HUES64 (cell line): Measurements from ENCODE around the gene PCDHB9.
"Not testable (repeated sequence)": the region's sequence is repeated elsewhere in the genome, so short reads cannot be mapped to it uniquely, and the experiment has no call there.

Experiments
- H3K27ac ChIP-seq: 2 replicates; pipeline ENCODE4 v1.7.0; 2013; ENCODE audit warnings: low read depth, low read length, inconsistent platforms
- H3K27me3 ChIP-seq: 2 replicates; pipeline ENCODE4 v1.6.1; 2013; ENCODE audit warnings: mild to moderate bottlenecking, low read length; ENCODE audit not compliant: insufficient read depth
- H3K36me3 ChIP-seq: 2 replicates; pipeline ENCODE4 v1.6.1; 2013; ENCODE audit warnings: mild to moderate bottlenecking, low read length; ENCODE audit not compliant: insufficient read depth
- H3K4me1 ChIP-seq: 2 replicates; pipeline ENCODE4 v1.6.1; 2013; ENCODE audit warnings: mild to moderate bottlenecking, low read length, moderate library complexity; ENCODE audit not compliant: insufficient read depth
- H3K4me3 ChIP-seq: 2 replicates; pipeline ENCODE4 v1.5.1; 2013; ENCODE audit warnings: mild to moderate bottlenecking, low read length, moderate library complexity
- H3K9ac ChIP-seq: 2 replicates; pipeline ENCODE4 v1.6.1; 2013; ENCODE audit warnings: mild to moderate bottlenecking, low read depth, low read length
- H3K9me3 ChIP-seq: 2 replicates; pipeline ENCODE4 v1.6.1; 2013; ENCODE audit warnings: low read depth, low read length; ENCODE audit not compliant: insufficient read depth
- WGBS: fragments of 150-250, 120-280 bp; methylation state at CpG from one replicate; pipeline ENCODE4 v1.1.7; 2013; ENCODE audit warnings: missing lambda C conversion rate; 5-methylcytosine and 5-hydroxymethylcytosine counted together

PCDHB9 gene

GRCh38 chr5:141172381-141173204 is 14.4 kb upstream of the PCDHB9 start, which contains the start of gene PCDHB7:
PCDHB7 (plus strand) TSS chr5:141172644; CDS start chr5:141172836, 192 bp downstream.
- H3K27ac ChIP-seq, result no peak within 1 kb of the TSS
- no peak within 1 kb of the TSS for H3K4me3 ChIP-seq
- no peaks in the 10 kb centered on the region for H3K4me1 ChIP-seq
- no peaks in the 10 kb centered on the region for H3K36me3 ChIP-seq
- H3K9me3 ChIP-seq, result 0 out of 2 replicates have a peak, but pooled peaks cover 2% of the 10 kb centered on the region
- no peaks in the 10 kb centered on the region for H3K27me3 ChIP-seq
- WGBS, result 75% methylated on average over 19 of the region's 20 CpGs
- H3K9ac ChIP-seq, result no peak within 1 kb of the TSS

- H3K27me3 ChIP-seq, H3K36me3 ChIP-seq, H3K9me3 ChIP-seq, H3K4me1 ChIP-seq, H3K4me3 ChIP-seq, H3K27ac ChIP-seq, H3K9ac ChIP-seq: not testable (repeated sequence)
- WGBS, result 96% methylated on average over 76 of the region's 79 CpGs
Measured at GRCh38 chr5:141174291-141175104, 12.5 kb upstream of the PCDHB9 start.

- 92% methylated on average over 1 of the region's 1 CpG for WGBS
- Histone ChIP-seq H3K4me1 (no peaks in the 10 kb centered on the region), H3K27me3 (no peaks in the 10 kb centered on the region), H3K9me3 (no peaks in the 10 kb centered on the region), H3K27ac (no peak overlapping the region), H3K4me3 (no peak overlapping the region), H3K9ac (no peak overlapping the region), H3K36me3 (no peaks in the 10 kb centered on the region)
Measured at GRCh38 chr5:141175933-141176332, 11.0 kb upstream of the PCDHB9 start.

GRCh38 chr5:141177577-141178191 is 9.3 kb upstream of the PCDHB9 start, which contains the start of gene PCDHB8:
PCDHB8 (plus strand) TSS chr5:141177790; CDS start chr5:141178035, 245 bp downstream.
- H3K9ac ChIP-seq, H3K4me1 ChIP-seq, H3K36me3 ChIP-seq, H3K27me3 ChIP-seq, H3K9me3 ChIP-seq, H3K27ac ChIP-seq: not testable (repeated sequence)
- WGBS, result 82% methylated on average over 13 of the region's 18 CpGs
- H3K4me3 ChIP-seq, result peak within 1 kb of the TSS; percentile 29; the same call in 1 of the 2 replicates

- H3K27me3 ChIP-seq, H3K36me3 ChIP-seq, H3K9ac ChIP-seq, H3K4me3 ChIP-seq, H3K27ac ChIP-seq, H3K4me1 ChIP-seq, H3K9me3 ChIP-seq: not testable (repeated sequence)
- 95% methylated on average over 26 of the region's 39 CpGs for WGBS
Measured at GRCh38 chr5:141179371-141179770, 7.6 kb upstream of the PCDHB9 start.

GRCh38 chr5:141179876-141180275 is 7.1 kb upstream of the PCDHB9 start:
- H3K27me3 ChIP-seq, H3K36me3 ChIP-seq, H3K4me1 ChIP-seq, H3K27ac ChIP-seq, H3K9ac ChIP-seq, H3K4me3 ChIP-seq, H3K9me3 ChIP-seq: not testable (repeated sequence)
- WGBS, result 94% methylated on average over 30 of the region's 32 CpGs

GRCh38 chr5:141180313-141180712 is 6.6 kb upstream of the PCDHB9 start:
- Histone ChIP-seq H3K4me3 (no peak overlapping the region), H3K9me3 (peaks cover 7% of the 10 kb centered on the region; the same call in 1 of the 2 replicates), H3K4me1 (no peaks in the 10 kb centered on the region), H3K9ac (no peak overlapping the region), H3K27ac (no peak overlapping the region), H3K36me3 (no peaks in the 10 kb centered on the region), H3K27me3 (no peaks in the 10 kb centered on the region)
- 98% methylated on average over 1 of the region's 1 CpG for WGBS

- Histone ChIP-seq H3K4me3 (peak within 1 kb of the TSS; percentile 55), H3K27me3 (no peaks in the 10 kb centered on the region), H3K27ac (no peak within 1 kb of the TSS), H3K9ac (peak within 1 kb of the TSS; percentile 66), H3K9me3 (peaks cover 7% of the 10 kb centered on the region; the same call in 1 of the 2 replicates), H3K4me1 (no peaks in the 10 kb centered on the region), H3K36me3 (no peaks in the 10 kb centered on the region)
- WGBS, result 44% methylated on average over 13 of the region's 13 CpGs
Measured at GRCh38 chr5:141182248-141182647, 4.7 kb upstream of the PCDHB9 start, which contains the start of gene PCDHB16. PCDHB16 (plus strand) TSS chr5:141182387; CDS start chr5:141182560, 173 bp downstream.

GRCh38 chr5:141184117-141184855 is 2.7 kb upstream of the PCDHB9 start:
- not testable (repeated sequence) for H3K27ac ChIP-seq, H3K4me1 ChIP-seq, H3K9me3 ChIP-seq, H3K36me3 ChIP-seq, H3K27me3 ChIP-seq, H3K9ac ChIP-seq, H3K4me3 ChIP-seq
- WGBS, result 94% methylated on average over 36 of the region's 69 CpGs

- H3K9ac ChIP-seq, result not testable (repeated sequence)
Measured at GRCh38 chr5:141188682-141189081, 1.7 kb downstream of the PCDHB9 start.

More at GRCh38 chr5:141188682-141189081, 1.7 kb downstream of the PCDHB9 start:
- not testable (repeated sequence) for H3K27ac ChIP-seq, H3K4me1 ChIP-seq, H3K27me3 ChIP-seq, H3K4me3 ChIP-seq, H3K9me3 ChIP-seq, H3K36me3 ChIP-seq
- 96% methylated on average over 27 of the region's 37 CpGs for WGBS
